ENCODE measurements around the gene GSTK1. TPM values are rescaled to one million over a fixed set of nuclear protein-coding genes. Genes with fewer than 3 reads are reported as not detected.
"Not testable (repeated sequence)": the region's sequence is repeated elsewhere in the genome, so short reads cannot be mapped to it uniquely, and the experiment has no call there.

The GSTK1 gene
- 100 to 1,000 TPM; 194 to 231 (median 210) TPM for polyA plus RNA-seq (ENCODE audit: insufficient read length in 4 of 4)

DNA sequence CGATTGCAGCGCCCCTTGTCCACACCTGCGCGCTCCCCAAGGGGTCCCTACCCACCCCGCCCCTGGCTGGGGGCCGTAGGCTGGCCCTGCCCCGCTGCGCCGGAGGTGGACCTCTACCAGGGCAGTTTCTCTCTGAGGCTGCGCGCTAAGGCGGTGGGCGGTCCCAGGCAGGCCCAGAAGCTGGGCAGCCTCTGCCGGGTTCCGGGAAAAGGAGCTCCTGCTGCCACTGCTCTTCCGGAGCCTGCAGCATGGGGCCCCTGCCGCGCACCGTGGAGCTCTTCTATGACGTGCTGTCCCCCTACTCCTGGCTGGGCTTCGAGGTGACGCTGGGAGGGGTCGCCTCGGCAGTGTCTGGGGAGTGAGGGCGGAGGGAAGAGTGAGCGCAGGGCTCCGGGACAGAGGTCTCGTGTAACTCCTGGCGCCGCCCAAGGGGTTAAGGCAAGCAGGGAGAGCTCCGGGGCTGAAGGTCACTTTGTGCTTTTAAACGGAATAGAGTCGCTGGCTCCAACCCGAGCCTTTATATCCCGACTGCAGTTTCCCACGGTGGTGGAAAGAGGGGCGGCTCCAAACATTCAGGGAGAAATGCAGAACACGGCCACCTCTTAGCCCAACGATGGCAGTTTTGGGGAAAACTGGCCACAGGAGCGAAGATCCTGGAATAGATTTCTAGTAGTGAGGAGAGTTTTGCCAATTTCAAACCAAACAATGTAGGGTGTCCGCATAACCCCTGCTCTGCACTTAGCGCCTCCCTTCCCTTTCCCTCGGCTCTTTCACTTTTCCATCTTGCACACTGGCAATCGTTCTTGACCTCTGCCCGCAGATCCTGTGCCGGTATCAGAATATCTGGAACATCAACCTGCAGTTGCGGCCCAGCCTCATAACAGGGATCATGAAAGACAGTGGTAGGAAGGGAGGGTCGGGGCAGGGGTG lies at the start of gene GSTK1:
Gene GSTK1 (plus strand): TSS at position 176 of the 930 bp plus-strand sequence. CDS start 73 bp downstream, at position 249.
- DNase-seq (ENCODE audit: low read depth in 4 of 4, low spot score in 2 of 4): peak in 1 of 4 donors; percentile 59

DNA sequence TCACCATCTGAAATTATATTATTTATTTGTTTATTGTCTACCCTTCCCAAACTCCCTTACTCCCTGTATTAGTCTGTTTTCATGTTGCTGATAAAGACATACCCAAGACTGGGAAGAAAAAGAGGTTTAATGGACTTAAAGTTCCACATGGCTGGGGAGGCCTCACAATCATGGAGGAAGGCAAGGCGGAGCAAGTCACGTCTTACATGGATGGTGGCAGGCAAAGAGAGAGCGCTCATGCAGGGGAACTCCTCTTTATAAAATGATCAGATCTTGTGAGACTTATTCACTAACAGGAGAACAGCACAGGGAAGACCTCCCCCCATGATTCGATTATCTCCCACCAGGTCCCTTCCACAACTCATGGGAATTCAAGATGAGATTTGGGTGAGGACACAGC lies 49.8 kb upstream of the GSTK1 start:
- not testable (repeated sequence) for DNase-seq (ENCODE audit: low read depth in 4 of 4, low spot score in 2 of 4)

DNA sequence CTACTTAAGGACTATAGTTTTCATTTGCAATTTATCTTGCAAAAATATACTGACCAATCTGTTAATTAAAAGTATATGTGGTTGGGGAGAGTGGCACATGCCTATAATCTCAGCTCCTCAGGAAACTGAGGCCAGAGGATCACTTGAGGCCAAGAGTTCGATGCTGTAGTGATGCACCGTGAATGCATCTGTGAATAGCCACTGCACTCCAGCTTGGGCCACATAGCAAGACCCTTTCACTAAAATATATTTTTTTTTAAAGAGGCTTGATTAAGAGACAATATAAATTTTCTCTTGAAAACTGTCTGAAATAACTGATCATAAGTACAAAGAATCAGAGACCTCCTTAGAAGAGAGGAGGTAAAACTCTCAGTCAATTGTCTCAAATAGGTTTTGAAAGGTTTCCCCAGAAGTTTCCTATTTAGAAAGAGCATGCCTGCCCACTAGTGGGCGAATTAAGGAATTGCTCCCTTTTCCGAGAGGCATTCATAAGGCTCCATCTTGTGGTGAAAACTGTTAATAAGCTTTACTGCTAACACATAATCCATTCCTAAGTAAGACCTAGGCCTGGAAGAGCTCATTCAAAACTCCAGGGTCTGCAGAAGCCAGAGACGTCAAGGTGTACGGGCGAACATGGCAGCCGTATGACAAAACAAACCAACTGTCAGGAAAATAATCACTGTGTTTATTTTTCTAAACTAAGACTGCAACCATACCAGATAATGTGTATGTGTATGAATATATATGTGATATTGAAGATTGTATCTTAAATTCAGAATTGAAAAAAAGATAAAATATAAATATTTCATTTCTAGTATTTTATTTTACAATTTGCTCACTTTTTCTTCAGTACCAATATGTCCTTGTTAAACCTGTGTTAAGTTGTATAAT lies 48.2 kb upstream of the GSTK1 start:
- peak; percentile 37 to 76 (median 64) for DNase-seq (ENCODE audit: low read depth in 4 of 4, low spot score in 2 of 4)

DNA sequence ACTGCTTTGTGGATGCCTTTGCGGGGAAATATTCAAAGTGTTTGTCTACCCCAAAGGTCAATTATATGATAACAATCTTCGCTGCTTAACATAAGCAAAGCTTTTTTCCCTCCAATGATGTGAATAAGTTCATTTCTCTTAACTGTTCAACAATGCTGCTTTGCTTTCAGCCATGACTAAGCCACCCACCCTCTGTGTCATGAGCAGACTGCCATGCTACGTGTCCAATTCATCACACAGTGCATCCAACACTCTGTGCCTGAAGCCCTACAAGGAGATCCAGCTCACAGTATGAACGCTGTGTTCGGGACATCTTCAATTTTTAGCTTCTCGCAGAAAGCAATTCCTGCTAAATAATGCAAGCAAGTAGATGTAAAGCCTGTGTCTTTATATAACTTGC lies 47.1 kb upstream of the GSTK1 start:
- DNase-seq (ENCODE audit: low read depth in 4 of 4, low spot score in 2 of 4): no peak

DNA sequence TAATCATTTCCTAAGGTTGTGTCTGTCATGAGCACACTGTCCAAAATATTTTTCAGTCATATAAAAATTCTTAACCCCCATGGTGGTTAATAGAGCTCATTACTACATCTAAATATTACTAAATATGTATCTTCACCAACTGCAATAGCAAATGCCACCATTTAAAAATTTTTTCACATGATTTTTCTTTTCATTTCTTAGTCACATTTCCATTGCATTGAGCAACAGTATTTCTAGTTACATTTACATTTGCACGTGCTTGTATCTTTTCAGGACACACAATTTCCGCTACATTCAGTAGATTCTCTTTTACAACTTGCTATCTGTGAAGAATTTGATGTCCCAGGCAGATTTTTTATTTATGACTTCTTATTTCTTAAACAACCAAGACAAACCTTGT lies 46.6 kb upstream of the GSTK1 start:
- DNase-seq (ENCODE audit: low read depth in 4 of 4, low spot score in 2 of 4): no peak

DNA sequence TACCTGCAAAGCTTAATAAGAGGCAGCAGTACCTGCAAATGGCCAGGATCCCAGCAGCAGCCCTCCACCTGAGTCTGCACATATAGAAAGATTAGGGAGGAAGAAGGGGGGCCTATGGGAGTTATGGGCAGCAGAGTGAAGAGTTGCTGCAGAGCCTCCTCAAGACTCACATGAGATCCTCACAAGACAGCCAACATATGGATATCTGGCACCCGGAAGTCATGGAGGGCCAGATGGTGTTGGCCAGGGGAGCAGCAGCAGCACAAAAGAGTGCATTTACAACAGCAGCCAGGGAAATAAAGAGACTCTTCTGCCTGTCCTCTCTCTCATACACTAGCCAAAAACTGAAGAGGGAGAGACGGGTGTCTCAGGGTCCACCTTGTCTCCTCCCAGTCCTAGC lies 45.4 kb upstream of the GSTK1 start:
- no peak for DNase-seq (ENCODE audit: low read depth in 4 of 4, low spot score in 2 of 4)

DNA sequence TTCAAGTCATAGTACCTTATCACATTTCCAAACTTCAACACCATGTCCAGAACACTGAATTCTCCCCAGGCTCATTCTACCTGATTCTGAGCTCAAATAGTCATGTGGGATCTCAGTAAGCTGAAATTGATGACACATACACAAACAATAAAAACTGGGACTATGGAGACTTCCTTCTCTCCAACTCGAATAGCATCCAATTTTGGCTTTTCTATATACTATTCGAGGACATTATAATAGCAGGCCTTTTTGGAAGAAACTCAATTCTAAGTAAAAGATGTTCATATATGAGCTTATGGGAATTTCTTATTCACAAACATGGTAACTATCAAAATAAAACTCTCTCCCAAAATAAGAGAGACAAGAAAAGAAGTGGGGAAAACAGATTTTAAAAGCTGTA lies 42.0 kb upstream of the GSTK1 start:
- no peak for DNase-seq (ENCODE audit: low read depth in 4 of 4, low spot score in 2 of 4)

DNA sequence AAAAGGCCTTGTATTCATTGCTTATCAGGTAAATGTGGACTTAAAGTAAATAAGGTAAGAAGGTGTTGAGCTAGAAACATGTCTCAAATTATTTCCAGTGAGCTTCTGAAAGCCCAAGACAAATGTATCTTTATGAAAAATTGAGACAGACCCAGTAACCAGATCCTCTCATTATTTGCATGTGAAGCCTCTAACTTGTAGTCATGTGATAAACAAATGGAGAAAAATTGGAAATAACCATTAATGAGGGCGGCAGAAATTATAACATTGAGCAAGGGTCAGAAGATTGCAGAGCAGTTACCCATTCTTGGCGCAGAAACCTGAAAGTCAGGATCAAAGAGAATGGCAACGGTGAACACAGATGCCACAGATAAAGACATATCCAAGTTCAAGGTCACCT lies 41.5 kb upstream of the GSTK1 start, which contains the start of gene TAS2R40:
Gene TAS2R40 (plus strand): TSS at position 301 of the 400 bp plus-strand sequence. CDS start 42 bp downstream, at position 343.
- DNase-seq (ENCODE audit: low read depth in 4 of 4, low spot score in 2 of 4): no peak

DNA sequence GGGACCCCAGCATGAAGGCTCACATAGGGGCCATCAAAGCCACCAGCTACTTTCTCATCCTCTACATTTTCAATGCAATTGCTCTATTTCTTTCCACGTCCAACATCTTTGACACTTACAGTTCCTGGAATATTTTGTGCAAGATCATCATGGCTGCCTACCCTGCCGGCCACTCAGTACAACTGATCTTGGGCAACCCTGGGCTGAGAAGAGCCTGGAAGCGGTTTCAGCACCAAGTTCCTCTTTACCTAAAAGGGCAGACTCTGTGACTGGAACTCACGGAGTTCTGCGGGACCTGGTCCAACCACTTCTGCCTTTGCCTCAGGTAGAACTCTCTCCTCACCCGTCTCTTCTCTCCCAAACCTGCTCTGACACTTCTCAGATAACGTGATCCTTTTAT lies 40.5 kb upstream of the GSTK1 start:
- no peak for DNase-seq (ENCODE audit: low read depth in 4 of 4, low spot score in 2 of 4)

DNA sequence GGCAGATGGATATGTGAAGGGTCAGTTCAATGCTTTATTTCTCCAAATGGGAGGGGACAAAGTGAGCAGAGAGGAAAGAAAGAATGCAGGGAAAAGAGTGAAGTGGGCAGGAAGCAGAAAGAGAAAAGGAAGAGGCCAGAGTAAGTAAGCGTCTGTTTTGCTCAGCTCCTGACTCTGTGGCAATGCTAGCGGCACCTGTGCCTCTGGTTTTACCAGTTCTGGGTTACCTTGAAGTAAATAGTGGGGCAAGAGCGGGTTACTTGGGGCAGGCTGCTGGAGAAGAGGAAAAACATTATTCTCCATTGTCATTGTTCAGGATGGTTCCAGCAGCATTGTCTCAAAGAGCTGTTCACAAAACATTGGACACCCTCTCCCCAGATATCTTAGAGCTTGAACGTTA lies 39.5 kb upstream of the GSTK1 start:
- DNase-seq (ENCODE audit: low read depth in 4 of 4, low spot score in 2 of 4): no peak

DNA sequence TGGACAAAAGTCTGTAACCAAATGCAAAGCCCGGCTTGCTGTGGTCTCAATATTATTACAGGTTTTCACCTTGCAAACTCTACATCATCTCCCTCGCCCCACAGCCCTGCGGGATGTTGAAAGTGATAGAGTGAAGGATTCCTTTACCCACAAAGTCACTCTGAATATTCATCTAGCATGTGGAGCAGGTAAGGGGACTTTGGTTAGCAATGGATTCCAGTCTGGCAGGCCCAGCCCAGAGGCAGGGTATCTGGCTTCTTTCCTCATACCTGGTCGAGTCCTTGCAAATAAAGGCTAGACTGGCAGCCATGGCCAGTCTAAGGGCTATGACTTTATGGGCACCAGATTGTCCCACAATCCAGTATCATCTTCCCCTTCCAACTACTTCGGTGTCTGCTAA lies 38.2 kb upstream of the GSTK1 start:
- DNase-seq (ENCODE audit: low read depth in 4 of 4, low spot score in 2 of 4): no peak

DNA sequence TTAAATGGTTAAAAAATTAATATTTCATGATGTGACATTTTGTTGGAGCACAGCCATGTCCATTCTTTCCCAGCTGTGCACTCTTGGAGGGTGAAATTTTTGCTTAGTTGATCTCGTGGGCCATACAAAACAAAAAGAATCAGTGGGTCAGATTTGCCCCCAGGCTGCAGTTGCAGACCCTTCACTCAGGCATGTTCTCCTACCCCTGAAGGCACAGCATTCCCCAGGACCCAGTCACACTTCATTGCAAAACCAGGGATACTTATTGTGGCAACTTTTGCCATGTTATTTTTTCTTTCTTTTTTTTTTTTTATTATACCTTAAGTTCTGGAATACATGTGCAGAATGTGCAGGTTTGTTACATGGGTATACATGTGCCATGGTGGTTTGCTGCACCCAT lies 35.4 kb upstream of the GSTK1 start:
- DNase-seq (ENCODE audit: low read depth in 4 of 4, low spot score in 2 of 4): no peak

DNA sequence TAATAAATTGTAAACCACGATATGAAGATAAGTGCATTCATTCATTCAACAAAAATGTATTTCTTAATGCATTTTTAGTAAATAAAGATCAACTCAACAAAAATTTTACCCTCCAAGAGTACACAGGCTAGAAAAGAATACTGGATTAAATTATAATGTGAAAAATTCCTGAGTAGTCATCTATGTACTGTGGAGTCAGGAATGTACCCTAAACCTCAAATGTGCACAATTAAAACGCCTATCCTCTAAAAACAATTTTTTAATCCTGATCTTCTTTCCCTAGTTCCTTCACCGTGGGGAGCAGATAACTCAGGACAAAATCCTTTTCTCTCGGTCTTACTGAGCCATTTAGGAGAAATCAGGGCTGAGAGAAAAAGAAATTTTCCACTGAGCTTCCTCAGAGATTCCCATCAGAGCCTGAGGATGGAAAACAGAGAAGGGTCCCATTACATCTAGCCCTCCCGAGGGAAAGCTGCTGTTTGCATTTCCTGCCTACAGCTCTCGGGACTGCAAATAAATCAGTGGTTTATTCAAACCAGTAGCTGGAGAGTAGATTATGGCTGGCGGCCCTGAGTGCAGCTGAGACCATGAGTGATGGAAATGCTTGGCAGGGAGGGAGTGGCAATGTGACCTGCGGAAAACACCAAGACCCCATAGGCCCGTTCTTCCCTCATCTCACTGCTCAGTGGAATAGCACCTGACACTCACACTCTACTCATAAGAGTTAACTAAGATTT lies 34.0 kb upstream of the GSTK1 start:
- no peak for DNase-seq (ENCODE audit: low read depth in 4 of 4, low spot score in 2 of 4)

DNA sequence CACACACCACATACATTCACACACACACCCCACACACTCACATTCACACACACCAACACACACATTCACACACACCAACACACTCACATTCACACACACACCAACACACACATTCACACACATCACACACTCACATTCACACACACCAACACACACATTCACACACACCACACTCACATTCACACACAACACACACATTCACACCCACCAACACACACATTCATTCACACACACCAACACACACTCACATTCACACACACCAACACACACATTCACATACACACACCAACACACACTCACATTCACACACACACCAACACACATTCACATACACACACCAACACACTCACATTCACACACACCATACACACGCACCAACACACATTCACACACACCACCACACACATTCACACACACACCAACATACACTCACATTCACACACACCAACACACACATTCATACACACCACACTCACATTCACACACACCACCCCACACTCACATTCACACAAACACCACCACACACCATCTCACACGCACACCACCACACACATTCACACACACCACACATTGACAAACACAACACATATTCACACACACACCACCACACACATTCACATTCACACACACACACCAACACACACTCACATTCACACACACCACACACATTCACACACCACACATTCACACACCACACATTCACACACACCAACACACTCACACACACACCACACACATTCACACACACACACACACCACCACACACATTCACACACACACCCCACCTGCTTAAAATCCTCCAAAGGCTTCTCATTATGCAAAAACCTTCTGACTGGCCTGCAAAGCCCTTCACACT lies 32.4 kb upstream of the GSTK1 start:
- DNase-seq (ENCODE audit: low read depth in 4 of 4, low spot score in 2 of 4): no peak

DNA sequence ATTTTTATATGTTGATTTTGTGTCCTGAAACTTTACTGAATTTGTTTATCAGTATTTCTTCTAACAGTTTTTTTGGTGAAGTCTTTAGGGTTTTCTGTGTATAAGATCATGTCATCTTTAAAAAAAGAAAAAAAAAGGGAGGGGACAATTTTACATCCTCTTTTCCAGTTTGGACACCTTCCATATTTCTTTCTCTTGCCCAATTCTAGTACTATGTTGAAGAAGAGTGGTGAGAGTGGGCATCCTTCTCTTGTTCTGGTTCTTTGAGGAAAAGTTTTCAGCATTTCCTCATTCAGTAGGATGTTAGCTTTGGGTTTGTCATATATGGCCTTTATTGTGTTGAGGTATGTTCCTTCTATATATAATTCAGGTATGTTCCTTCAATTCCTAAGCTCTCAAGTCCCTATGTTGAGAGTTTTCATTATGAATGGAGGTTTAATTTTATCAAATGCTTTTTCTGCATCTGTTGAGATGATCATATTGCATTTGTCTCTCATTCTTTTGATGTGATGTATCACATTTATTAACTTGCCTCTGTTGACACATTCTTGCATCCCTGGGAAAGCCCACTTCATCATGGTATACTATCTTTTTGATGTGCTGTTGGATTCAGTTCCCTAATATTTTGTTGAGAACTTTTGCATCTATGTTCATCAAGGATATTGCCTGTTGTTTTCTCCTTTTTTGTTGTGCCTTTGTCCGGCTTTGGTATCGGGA lies 29.3 kb upstream of the GSTK1 start:
- DNase-seq (ENCODE audit: low read depth in 4 of 4, low spot score in 2 of 4): no peak

DNA sequence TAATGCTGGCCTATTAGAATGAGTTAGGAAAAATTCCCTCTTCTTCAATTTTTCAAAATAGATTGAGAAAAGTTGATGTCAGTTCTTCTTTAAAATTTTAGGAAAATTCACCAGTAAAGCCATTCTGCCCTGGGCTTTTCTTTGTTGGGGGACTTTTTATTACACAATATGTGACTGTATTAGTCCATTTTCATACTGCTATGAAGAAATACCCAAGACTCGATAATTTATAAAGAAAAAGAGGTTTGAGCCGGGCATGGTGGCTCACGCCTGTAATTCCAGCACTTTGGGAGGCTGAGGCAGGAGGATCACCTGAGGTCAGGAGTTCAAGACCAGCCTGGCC lies 28.7 kb upstream of the GSTK1 start:
- DNase-seq (ENCODE audit: low read depth in 4 of 4, low spot score in 2 of 4): no peak

DNA sequence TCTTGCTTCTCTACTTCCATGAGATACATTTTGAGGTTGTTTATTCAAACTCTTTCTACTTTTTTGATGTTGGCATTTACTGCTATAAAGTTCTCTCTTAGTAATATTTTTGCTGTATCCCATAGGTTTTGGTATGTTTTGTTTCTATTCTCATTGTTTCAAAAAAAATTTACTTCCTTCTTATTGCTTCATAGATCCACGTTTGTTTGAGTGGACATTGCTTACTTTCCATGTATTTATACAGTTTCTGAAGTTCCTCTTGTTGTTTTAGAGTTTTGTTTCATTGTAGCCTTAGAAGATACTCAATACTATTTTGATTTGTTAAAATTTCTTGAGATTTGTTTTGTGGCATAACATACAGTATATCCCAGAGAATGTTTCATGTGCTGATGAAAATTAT lies 27.7 kb upstream of the GSTK1 start:
- DNase-seq (ENCODE audit: low read depth in 4 of 4, low spot score in 2 of 4): no peak

DNA sequence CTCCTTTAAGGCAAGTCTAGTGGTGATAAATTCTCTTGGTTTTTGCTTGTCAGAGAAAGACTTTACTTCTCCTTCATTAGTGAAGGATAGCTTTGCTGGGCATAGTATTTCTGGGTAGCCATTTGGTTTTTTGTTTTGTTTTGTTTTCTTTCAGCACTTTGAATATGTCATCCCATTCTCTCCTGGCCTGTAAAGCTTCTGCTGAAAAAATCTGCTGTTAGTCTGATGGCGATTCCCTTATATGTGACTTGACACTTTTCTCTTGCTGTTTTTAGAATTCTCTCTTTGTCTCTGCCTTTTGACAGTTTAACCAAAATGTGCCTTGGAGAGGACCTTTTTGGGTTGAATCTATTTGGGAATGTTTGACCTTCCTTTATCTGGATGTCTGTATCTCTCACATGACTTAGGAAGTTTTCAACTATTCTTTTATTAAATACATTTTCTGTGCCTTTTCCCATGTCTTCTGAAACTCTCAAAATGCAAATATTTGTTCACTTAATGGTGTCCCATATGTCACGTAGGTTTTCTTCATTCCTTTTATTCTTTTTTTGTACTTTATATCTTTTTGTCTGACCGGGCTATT lies 26.7 kb upstream of the GSTK1 start:
- DNase-seq (ENCODE audit: low read depth in 4 of 4, low spot score in 2 of 4): no peak

DNA sequence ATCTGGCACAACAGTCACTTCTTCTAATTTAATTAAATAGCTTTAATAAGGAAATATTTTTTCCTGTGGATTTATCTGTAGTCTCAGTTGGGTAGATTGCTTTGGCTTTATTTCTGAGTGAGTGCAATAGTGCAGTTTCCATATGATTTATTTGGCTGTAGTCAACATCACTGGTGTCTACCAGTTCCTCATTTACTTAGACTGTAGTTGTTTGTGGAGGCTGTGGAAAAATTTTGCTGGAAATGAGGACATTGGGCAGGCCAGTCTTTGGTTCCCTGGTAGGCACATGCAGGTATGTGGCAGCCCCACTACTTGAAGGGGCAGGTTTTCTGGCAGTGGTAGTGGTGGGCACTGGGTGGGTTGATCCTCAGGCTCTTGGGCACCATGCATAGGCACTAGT lies 25.9 kb upstream of the GSTK1 start:
- no peak for DNase-seq (ENCODE audit: low read depth in 4 of 4, low spot score in 2 of 4)
